GM18873 (cell line): ENCODE results near the gene CENPE.

ENCODE experiments used
- ATAC-seq: cut with Tn5 transposase; IDR thresholded peaks from one replicate; pipeline ENCODE4 v1.9.1; 2021; ENCODE audit warnings: mild to moderate bottlenecking, moderate library complexity, moderate number of reproducible peaks; ENCODE audit not compliant: unreplicated experiment, low FRiP score

Gene CENPE

GRCh38 chr4:103085555-103086196, 112.5 kb downstream of the CENPE start:
- no peak for ATAC-seq

GRCh38 chr4:103079621-103080020, 118.5 kb downstream of the CENPE start:
- ATAC-seq = no peak

GRCh38 chr4:103076747-103077347, 121.3 kb downstream of the CENPE start, which contains the start of gene SLC9B2:
Gene SLC9B2 (minus strand): TSS chr4:103076761. CDS start chr4:103067550, 9,211 bp downstream.
- peak; percentile 41 for ATAC-seq

GRCh38 chr4:103075894-103076746, 122.0 kb downstream of the CENPE start:
- peak; percentile 42 for ATAC-seq

- peak; percentile 1 for ATAC-seq
Observed at GRCh38 chr4:103075435-103075893, 122.7 kb downstream of the CENPE start.

- ATAC-seq = peak; percentile 30
Observed at GRCh38 chr4:103074744-103075434, 123.3 kb downstream of the CENPE start.

- no peak for ATAC-seq
Observed at GRCh38 chr4:103073792-103074438, 124.2 kb downstream of the CENPE start.

- no peak for ATAC-seq
Observed at GRCh38 chr4:103067841-103068547, 130.1 kb downstream of the CENPE start.

- no peak for ATAC-seq
Observed at GRCh38 chr4:103060453-103061148, 137.5 kb downstream of the CENPE start.
